CD1c-positive myeloid dendritic cell (primary cell): Measurements from ENCODE around the gene POGK.

ENCODE experiments used
- DNase-seq: peaks from one replicate; pipeline ENCODE4 v3.0.0-alpha.2; 2016; ENCODE audit errors: extremely low spot score

Gene POGK

DNA sequence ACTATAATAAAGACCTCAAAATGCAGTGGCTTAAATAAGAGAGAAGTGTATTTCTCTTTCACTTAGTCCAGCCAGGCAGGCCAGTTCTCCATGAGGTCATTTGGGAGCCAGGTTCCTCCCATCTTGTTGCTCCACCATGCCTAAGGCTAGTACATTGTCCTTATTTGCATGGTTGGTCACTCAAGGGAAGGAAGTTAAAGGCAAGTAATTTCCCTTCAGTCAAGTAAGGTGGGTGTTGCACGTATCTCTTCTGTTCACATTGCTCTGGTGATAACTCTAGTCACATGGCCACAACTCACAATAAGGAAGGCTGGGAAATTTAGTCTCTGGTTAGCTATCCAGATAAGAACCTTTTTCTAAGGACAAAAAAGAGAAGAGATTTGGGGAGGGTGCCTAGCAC lies 64.0 kb downstream of the POGK start:
- DNase-seq: peak; percentile 85

DNA sequence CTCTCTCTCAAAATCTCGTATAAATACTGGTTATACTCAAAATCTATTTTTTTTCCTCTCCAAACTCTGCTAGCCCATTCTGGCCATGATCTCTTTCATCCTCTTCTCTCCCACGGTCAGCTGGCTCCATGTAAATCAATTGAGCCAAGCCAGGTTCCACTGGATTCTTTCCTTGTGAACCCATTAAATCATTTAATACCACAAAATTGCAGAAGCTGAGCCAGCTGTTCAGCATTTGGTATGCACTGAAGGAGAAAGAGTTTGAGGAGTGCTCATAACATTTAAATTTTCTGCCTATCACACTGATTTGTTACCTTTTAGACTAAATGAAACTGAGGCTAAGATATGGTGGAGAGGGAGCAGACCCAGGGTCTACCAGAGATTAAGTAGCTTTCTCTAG lies 65.9 kb downstream of the POGK start:
- DNase-seq: no peak

GRCh38 chr1:166905900-166906299 lies 66.6 kb downstream of the POGK start:
- no peak for DNase-seq
